Measurements from ENCODE around the gene REEP6.

DNA sequence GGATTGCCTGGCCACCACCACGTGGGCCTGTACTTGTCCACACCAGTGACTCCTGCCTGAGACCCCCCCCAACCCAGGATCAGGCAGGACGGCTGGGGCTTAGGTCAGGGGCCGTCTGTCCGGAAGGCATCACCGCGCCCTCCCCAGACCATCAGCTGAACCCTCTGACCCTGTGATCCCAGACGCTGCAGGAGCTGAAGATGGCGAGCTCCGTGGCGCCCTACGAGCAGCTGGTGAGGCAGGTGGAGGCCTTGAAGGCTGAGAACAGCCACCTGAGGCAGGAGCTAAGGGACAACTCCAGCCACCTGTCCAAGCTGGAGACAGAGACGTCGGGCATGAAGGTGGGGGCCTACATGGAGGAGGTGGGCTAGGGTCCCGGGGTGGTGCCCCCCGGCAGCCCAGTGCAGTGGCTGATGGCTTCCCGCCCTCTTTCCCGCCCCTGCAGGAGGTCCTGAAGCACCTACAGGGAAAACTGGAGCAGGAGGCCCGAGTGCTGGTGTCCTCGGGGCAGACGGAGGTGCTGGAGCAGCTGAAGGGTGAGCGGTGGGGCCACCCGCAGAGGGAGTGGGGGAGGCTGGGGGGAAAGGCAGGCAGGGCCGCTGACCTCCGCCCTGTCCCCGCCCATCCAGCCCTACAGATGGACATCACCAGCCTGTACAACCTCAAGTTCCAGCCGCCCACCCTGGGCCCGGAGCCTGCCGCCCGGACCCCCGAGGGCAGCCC lies 38.0 kb upstream of the REEP6 start:
- TF ChIP-seq POLR2AphosphoS5 (IDR thresholded peaks at IDR 0.05; ENCODE audit: low read depth, low read length), result no peak
- no peak for TF ChIP-seq POLR2A (IDR thresholded peaks at IDR 0.05; ENCODE audit: low read depth, low read length)
- no peak for TF ChIP-seq TAF1 (IDR thresholded peaks at IDR 0.05; ENCODE audit: borderline replicate concordance, low read depth, low read length)

All from GM12892 (cell line).